ENCODE results near the gene CCDC92.
A peak's percentile ranks its signal among the peaks of the same experiment; 100 is the strongest.

CCDC92 gene

DNA sequence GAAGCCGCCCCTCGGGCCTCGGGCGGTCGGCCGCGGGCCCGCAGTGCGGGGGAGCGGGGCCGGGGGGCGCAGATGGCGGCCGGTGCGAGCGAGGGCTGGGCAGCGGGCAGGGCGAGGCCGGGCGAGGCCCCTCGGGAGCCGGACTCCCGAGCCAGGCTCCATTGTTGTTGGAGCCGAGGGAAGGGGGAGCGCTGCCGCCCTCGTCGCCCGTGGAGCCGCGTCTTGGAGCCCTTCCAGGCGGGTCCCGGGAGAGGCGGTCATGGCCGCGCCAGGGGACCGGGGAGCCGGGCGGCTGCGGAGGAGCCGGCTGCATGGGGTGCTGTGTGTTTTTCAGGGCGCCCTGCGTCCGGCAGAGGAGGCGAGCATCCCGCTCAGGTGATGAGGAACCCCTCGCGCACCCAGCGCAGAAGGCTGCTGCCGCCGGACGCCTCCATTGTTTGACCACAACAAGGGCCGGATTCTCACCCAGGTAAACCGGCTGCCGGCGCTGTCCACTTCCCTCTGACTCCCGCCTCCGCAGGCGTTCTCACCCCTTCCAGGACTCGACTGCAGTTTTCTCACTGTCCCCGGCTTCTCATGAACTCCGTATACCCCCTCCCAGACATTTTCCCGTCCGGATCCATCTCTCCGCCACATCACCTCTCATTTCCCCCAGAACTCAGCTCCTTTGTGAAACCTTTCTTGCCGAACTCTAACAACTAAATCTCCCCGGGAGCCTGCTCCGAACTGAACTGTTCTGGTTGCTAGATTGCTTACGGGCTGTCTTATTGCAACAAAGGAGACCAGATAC is 1.1 kb upstream of the CCDC92 start:
- no peak for TF ChIP-seq ZNF274 (IDR thresholded peaks at IDR 0.05; ENCODE audit: low read depth, low read length)
- H3K4me3 ChIP-seq (ENCODE audit: low read length): peak overlapping the region; percentile 67

DNA sequence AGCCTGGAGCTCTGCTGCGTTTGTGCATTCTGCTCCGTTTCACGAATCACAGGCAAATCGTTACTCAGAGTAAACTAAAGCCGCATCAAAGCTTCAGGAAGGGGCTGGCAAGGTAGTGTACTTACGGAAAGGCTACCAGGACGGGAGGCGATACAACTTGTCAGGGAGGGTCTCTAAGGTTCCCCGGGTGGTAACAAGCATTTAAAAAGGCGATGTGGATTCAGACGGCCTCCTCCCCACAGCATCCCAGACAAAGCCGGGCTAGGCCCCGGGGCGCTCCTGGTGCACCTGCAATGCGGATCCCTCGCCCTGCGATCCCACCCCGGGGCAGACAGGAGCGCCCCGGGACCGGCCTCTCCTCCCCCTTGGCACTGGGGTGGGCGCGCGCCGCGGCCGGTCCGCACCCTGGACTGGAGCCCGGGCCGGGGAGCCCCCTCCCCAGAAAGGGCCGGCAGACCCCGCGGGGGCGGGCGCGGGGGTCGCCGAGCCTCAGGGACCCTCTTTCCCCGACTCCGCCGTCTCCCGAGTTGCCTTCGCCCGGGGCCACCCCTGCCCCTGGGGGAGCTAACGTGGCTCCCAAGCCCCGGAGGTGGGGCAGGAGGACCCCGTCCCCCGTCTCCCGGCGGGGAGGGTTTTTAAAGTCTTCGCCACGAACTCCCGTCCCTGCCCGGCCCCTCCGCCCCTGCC is 718 bp downstream of the CCDC92 start:
- peak overlapping the region; percentile 90 for H3K4me3 ChIP-seq (ENCODE audit: low read length)
- no peak for TF ChIP-seq ZNF274 (IDR thresholded peaks at IDR 0.05; ENCODE audit: low read depth, low read length)

DNA sequence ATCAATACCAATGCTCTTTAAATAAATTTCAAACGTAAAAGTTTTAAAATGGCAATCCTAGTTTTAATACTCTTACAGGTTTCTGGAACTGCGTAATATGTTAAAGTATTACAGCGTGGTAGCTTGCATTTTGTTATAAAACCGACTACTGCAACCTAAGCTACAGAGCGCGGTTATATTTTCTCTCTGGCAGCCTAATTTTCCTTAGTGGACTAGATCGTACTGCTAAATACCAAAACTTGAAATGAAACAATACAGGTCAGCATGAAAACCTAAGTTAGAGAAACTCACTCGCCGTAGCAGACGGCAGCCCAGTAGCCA is 1.2 kb downstream of the CCDC92 start:
- no peak for TF ChIP-seq ZNF274 (IDR thresholded peaks at IDR 0.05; ENCODE audit: low read depth, low read length)
- H3K4me3 ChIP-seq (ENCODE audit: low read length): peak overlapping the region; percentile 90

DNA sequence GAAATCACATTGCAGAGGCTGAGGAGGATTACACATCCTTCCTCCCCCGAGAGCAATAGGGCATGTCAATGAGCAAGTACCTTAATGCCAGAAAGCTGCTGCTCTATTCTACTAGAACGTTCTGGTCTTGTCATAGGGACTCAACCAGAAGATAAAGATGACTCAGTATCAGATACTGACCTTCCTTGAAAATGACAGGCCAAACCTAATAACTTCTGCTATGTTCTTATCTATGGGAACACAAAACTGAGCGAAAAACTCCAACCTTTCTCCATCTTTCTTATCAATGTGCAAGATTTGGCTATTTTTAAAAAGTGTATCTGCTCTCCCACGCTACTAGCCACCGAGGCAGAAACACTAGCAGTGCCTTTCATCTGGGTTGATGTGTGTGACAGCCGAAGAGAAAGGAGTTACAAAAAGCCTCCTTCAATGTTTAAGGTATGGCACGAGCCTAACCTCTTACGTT is 5.5 kb downstream of the CCDC92 start:
- H3K4me3 ChIP-seq (ENCODE audit: low read length): no peak overlapping the region
- TF ChIP-seq ZNF274 (IDR thresholded peaks at IDR 0.05; ENCODE audit: low read depth, low read length): no peak

DNA sequence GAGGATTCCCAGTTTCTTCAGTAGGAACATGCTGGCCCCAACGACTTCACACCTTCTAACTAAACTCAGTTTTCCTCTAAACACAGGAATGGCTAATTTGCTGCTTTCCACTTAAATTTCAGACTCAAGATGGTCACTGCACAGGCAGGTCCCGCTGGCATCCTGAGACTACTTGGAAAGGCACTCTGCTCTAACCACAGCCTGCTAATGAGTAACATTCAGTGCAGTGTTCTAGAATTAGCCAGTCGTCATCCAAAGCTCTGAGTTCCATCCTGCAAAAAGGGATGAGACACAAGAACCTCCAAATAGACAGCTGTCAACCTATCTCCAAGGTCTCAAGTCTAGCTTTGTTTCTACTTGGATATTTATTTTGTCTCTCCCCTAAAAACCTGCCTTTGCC is 6.0 kb downstream of the CCDC92 start:
- no peak overlapping the region for H3K4me3 ChIP-seq (ENCODE audit: low read length)
- TF ChIP-seq ZNF274 (IDR thresholded peaks at IDR 0.05; ENCODE audit: low read depth, low read length): no peak

DNA sequence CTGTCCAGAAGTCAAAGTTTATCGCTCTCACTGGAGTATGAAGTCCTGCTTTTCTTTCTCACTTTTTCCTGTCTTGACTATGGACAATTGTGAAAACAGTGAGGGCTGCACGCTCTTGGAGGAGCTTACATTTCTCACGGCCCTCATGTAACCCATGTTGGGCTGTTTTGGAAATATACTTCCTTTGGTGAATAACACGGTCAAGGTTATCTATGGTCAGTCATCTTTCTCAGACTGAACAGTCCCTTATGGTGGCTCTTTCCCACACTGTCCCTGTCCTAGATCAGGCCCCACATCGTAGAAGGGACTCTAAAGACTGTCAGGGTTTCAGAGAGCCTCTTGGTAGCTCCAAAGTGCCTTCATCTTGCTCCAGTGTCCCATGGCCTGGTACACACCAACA is 7.2 kb downstream of the CCDC92 start:
- no peak for TF ChIP-seq ZNF274 (IDR thresholded peaks at IDR 0.05; ENCODE audit: low read depth, low read length)
- no peak overlapping the region for H3K4me3 ChIP-seq (ENCODE audit: low read length)

DNA sequence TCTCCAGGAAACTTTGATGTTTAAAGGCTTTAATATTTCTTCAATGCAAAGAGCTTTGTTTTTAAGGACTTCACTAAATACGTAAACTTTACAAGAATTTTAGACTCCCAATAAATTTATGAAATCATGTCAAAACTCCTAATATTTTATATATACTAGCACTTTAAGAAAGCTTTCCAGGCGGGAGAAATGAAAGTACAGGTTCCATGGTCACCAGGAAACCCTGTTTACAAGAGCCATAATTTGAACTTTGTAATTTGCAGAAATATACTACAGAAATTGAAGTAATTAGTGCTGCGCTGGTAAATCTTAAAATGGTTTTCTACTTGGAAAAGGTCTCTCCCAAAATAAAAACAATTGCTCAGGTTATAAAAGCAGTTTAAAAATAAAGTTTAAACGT is 8.8 kb downstream of the CCDC92 start:
- no peak for TF ChIP-seq ZNF274 (IDR thresholded peaks at IDR 0.05; ENCODE audit: low read depth, low read length)
- no peak overlapping the region for H3K4me3 ChIP-seq (ENCODE audit: low read length)

GRCh38 chr12:123962513-123962912 is 10.1 kb downstream of the CCDC92 start:
- no peak overlapping the region for H3K4me3 ChIP-seq (ENCODE audit: low read length)
- no peak for TF ChIP-seq ZNF274 (IDR thresholded peaks at IDR 0.05; ENCODE audit: low read depth, low read length)

DNA sequence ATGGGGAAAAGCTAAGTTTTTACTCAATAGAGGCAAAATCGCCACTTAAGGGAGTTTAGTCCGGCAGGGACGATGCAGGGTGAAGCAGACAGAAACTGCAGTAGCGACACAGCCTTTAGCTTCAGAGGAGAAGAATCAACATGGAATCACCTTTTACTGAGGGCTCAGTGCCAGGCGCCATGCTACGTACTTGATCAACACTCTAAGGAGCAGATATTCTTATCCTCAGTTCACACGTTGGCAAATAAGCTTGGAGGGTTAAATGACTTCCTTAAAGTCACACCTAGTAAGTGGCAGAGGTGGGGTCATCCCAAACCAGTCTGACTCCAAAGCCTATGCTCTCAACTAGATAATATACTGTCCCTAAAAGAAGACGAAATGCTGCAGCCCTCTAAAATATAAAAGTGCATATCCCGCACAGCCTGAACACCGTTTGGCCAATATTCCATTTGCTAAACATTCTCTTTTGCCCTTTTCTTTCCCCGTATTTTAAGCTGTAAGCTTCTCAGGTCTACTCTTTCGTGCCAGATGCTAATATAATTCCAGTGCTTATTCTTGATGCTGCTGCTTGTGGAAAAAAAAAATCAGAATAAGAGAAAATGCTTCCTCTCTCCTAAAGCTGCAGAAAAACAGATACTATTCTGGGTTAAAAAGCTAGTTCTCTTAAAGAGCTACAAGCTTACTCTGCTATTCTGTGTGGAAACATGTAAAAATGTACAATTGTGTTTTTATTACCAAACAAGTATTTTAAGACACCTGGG is 10.9 kb downstream of the CCDC92 start:
- no peak overlapping the region for H3K4me3 ChIP-seq (ENCODE audit: low read length)
- no peak for TF ChIP-seq ZNF274 (IDR thresholded peaks at IDR 0.05; ENCODE audit: low read depth, low read length)

DNA sequence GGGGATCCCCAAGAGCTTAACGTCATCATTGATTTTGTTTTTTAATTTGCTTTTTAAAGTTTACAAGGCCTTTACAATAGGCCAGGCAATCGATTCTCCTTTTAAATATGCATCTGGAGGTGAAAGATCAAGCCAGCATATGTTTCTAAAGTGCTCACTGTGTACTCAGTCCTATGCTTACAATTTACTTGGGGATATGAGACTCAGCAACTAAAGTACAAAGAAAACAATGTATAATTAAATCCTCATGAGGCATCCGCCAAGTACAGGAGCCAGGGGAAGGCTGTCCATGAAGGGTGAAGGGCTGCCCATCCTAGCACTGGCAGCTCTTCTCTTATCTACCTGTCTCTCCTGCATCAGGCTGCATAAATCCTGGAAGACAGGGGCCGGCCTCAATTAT is 11.8 kb downstream of the CCDC92 start:
- H3K4me3 ChIP-seq (ENCODE audit: low read length): no peak overlapping the region
- TF ChIP-seq ZNF274 (IDR thresholded peaks at IDR 0.05; ENCODE audit: low read depth, low read length): no peak

- H3K4me3 ChIP-seq (ENCODE audit: low read length): no peak overlapping the region
- TF ChIP-seq ZNF274 (IDR thresholded peaks at IDR 0.05; ENCODE audit: low read depth, low read length): no peak
Observed at GRCh38 chr12:123960029-123960735, 12.4 kb downstream of the CCDC92 start.

DNA sequence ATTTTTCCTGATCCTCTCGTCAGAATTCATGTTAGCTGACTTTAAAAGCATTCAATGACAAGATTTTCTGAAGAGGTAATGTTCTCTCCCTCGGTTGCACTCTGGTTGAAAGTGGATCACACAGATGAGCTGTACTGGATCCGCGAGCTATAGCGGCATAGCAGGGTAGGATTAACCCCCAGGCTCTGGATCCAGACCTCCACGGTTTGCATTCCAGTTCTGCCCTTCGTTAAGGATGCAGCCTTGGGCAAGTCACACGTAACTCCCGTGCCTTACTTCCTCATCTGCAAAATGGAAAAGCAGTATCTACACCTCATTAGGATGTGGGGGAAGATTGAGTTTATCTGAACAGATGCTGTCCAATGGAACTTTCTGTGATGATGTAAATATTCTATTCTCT is 13.8 kb downstream of the CCDC92 start:
- H3K4me3 ChIP-seq (ENCODE audit: low read length): no peak overlapping the region
- TF ChIP-seq ZNF274 (IDR thresholded peaks at IDR 0.05; ENCODE audit: low read depth, low read length): no peak

DNA sequence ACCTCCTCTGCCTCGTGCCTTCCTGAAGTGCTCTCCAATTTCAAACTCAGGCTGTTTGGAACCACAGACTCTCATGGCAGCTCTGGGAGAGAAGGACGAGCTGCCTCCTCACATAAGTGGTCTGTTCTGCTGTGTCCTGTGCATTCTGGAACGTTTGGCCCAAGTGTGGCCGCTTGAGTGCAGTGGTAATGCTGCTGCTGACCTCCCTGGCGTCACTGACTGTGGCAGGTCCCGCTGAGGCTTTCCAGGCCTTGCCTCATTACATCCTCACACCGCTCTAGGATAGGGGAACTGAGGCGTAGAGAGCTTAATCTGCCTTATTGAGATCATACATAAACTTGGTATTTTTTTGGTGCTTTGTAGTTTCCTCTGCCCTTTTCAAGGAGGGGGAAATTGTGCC is 14.2 kb downstream of the CCDC92 start:
- no peak overlapping the region for H3K4me3 ChIP-seq (ENCODE audit: low read length)
- no peak for TF ChIP-seq ZNF274 (IDR thresholded peaks at IDR 0.05; ENCODE audit: low read depth, low read length)

GRCh38 chr12:123957196-123957595 is 15.4 kb downstream of the CCDC92 start:
- no peak overlapping the region for H3K4me3 ChIP-seq (ENCODE audit: low read length)
- no peak for TF ChIP-seq ZNF274 (IDR thresholded peaks at IDR 0.05; ENCODE audit: low read depth, low read length)
